ENCODE measurements around the gene NME5. TPM values are rescaled to one million over a fixed set of nuclear protein-coding genes. Genes with fewer than 3 reads are reported as not detected.

The NME5 gene
- total and polyA plus RNA-seq, 2 of the 4 experiments (the other 2 are of a cell fraction), result 0.17 to 0.18 TPM

DNA sequence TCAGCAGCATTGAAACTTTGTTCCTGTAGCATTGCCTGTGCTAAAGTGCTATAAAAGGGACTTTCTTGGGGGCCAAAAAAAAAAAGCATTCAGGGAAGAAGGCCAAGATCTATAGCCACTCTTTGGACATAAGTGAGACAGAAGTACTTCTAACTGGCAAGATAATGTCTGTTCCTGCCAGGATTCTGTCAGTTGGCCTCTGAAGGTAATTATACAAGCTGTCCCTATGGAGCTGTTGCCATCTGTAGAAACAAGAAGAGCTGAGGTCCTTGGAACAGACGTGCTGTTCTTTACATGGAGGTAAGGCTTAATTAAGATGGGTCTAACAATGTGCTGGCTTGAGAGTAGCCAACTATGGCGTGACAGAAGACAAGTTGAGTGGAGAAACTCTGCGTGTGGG, 49.4 kb upstream of the NME5 start (continued):
- TF ChIP-seq CEBPB (IDR thresholded peaks at IDR 0.05; ENCODE audit: low read depth, low read length) (no peak), MXI1 (IDR thresholded peaks at IDR 0.05; ENCODE audit: borderline replicate concordance, low read depth, low read length) (no peak), CHD1 (IDR thresholded peaks at IDR 0.05; ENCODE audit: low read depth, low read length) (no peak), MAZ (IDR thresholded peaks at IDR 0.05; ENCODE audit: borderline replicate concordance, low read depth, low read length) (no peak), ELK1 (IDR thresholded peaks at IDR 0.05; ENCODE audit: borderline replicate concordance, low read depth, low read length) (no peak)

- H2AK5ac ChIP-seq (ENCODE audit: low read depth, low read length), result no peak overlapping the region
- no peaks in the 10 kb centered on the region for H3K9me1 ChIP-seq (ENCODE audit: insufficient read depth, low read length)
- H2BK20ac ChIP-seq (ENCODE audit: low read depth, low read length), result no peak overlapping the region
- dilution Hi-C loops (cut with HindIII; ENCODE audit: low sequenced_read_pairs, unreplicated experiment), result no loop called here
- no peak overlapping the region for H4K91ac ChIP-seq (ENCODE audit: insufficient read depth, low read depth, low read length)
- ChIA-PET POLR2A (ENCODE audit: unreplicated experiment) (no interaction called here), CTCF (no interaction called here)
- no peak overlapping the region for H3K27ac ChIP-seq (ENCODE audit: insufficient read depth, low read length)
- no peaks in the 10 kb centered on the region for H4K20me1 ChIP-seq (ENCODE audit: insufficient read depth, low read length)
- no peak overlapping the region for H3K23ac ChIP-seq (ENCODE audit: low read depth, low read length)
- no peak overlapping the region for H4K5ac ChIP-seq (ENCODE audit: low read depth, low read length)
- H3K56ac ChIP-seq (ENCODE audit: extremely low read depth, insufficient read depth, low read length), result no peak overlapping the region
- no peak overlapping the region for H2BK5ac ChIP-seq (ENCODE audit: low read depth, low read length, poor library complexity, severe bottlenecking)
- H2BK120ac ChIP-seq (ENCODE audit: low read depth, low read length), result no peak overlapping the region
- no peak overlapping the region for H3K4me2 ChIP-seq (ENCODE audit: low read depth, low read length)
- H3K9ac ChIP-seq (ENCODE audit: low read depth, low read length), result no peak overlapping the region
- peaks cover 43% of the 10 kb centered on the region for H3K36me3 ChIP-seq (ENCODE audit: control insufficient read depth, insufficient read depth, low read length)
- ATAC-seq (ENCODE audit: low read depth) (no peak), DNase-seq (no peak)
- H3K27me3 ChIP-seq (ENCODE audit: control insufficient read depth, insufficient read depth, low read length), result no peaks in the 10 kb centered on the region
- WGBS, 2 experiments (ENCODE audit: extremely low coverage in 2 of 2, insufficient read length in 1 of 2), result 100% methylated on average over 1 of the region's 2 CpGs; no CpG with 5 or more reads in 1 of the 2 experiments
- H3K18ac ChIP-seq (ENCODE audit: low read depth, low read length), result no peak overlapping the region
- no peak overlapping the region for H4K8ac ChIP-seq (ENCODE audit: low read depth in 2 of 2, low read length in 2 of 2)
- no peak overlapping the region for H2AK9ac ChIP-seq (replicated peaks; ENCODE audit: low read depth, low read length, poor library complexity)
- no peak overlapping the region for H3K4me3 ChIP-seq (ENCODE audit: insufficient read depth, low read depth, low read length)
- no peaks in the 10 kb centered on the region for H3K4me1 ChIP-seq (ENCODE audit: control insufficient read depth, insufficient read depth, low read length)
- H3K4ac ChIP-seq (ENCODE audit: low read depth, low read length), result no peak overlapping the region
- no peaks in the 10 kb centered on the region for H3K9me3 ChIP-seq (ENCODE audit: control insufficient read depth, insufficient read depth, low read length)
- intact Hi-C loops (cut with micrococcal nuclease), result loop anchor here (1.0 kb wide), 1 partner anchor 14 kb away; no protein-coding TSS in a partner anchor
- no peak overlapping the region for H2AFZ ChIP-seq (replicated peaks; ENCODE audit: low read length, poor library complexity)
- in situ Hi-C loops (cut with MboI; ENCODE audit: low sequenced_read_pairs), result loop anchor here (10.0 kb wide), 1 partner anchor 229 kb away; no protein-coding TSS in a partner anchor
- BruUV-seq (replicated peaks), result no TSS peak
- no peak overlapping the region for H2BK15ac ChIP-seq (ENCODE audit: low read depth, low read length)
- H3K14ac ChIP-seq (replicated peaks; ENCODE audit: low read depth, low read length), result no peak overlapping the region
- H3K79me1 ChIP-seq (ENCODE audit: low read depth in 1 of 2, low read length in 2 of 2), result peaks cover 10 to 13% of the 10 kb centered on the region in 2 experiments; a peak in 3 of 4 replicates
- TF ChIP-seq MAZ (IDR thresholded peaks at IDR 0.05; ENCODE audit: borderline replicate concordance, low read depth, low read length) (no peak), BHLHE40 (IDR thresholded peaks at IDR 0.05; ENCODE audit: low read depth, low read length) (no peak), MXI1 (IDR thresholded peaks at IDR 0.05; ENCODE audit: borderline replicate concordance, low read depth, low read length) (no peak), FOS (IDR thresholded peaks at IDR 0.05; ENCODE audit: low read depth, low read length) (no peak), NFE2L2 (IDR thresholded peaks at IDR 0.05; ENCODE audit: low read depth, low read length) (no peak), SMC3 (IDR thresholded peaks at IDR 0.05; ENCODE audit: low read depth, low read length) (no peak), CEBPB (IDR thresholded peaks at IDR 0.05; ENCODE audit: low read depth, low read length) (no peak), RCOR1 (IDR thresholded peaks at IDR 0.05; ENCODE audit: insufficient replicate concordance, low read length) (no peak), ELK1 (IDR thresholded peaks at IDR 0.05; ENCODE audit: borderline replicate concordance, low read depth, low read length) (no peak)
- TF ChIP-seq, protein P1, sequence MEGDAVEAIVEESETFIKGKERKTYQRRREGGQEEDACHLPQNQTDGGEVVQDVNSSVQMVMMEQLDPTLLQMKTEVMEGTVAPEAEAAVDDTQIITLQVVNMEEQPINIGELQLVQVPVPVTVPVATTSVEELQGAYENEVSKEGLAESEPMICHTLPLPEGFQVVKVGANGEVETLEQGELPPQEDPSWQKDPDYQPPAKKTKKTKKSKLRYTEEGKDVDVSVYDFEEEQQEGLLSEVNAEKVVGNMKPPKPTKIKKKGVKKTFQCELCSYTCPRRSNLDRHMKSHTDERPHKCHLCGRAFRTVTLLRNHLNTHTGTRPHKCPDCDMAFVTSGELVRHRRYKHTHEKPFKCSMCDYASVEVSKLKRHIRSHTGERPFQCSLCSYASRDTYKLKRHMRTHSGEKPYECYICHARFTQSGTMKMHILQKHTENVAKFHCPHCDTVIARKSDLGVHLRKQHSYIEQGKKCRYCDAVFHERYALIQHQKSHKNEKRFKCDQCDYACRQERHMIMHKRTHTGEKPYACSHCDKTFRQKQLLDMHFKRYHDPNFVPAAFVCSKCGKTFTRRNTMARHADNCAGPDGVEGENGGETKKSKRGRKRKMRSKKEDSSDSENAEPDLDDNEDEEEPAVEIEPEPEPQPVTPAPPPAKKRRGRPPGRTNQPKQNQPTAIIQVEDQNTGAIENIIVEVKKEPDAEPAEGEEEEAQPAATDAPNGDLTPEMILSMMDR (conservative IDR thresholded peaks at IDR 0.05; ENCODE audit: low read depth, low read length), result no peak
Observed at GRCh38 chr5:138186002-138186447, 46.8 kb upstream of the NME5 start.
